ENCODE data around the gene AHI1. TPM values are rescaled to one million over a fixed set of nuclear protein-coding genes. Genes with fewer than 3 reads are reported as not detected.

The AHI1 gene
- total and polyA plus RNA-seq, 2 experiments from 2014 or later: 17.1 to 18.4 TPM

DNA sequence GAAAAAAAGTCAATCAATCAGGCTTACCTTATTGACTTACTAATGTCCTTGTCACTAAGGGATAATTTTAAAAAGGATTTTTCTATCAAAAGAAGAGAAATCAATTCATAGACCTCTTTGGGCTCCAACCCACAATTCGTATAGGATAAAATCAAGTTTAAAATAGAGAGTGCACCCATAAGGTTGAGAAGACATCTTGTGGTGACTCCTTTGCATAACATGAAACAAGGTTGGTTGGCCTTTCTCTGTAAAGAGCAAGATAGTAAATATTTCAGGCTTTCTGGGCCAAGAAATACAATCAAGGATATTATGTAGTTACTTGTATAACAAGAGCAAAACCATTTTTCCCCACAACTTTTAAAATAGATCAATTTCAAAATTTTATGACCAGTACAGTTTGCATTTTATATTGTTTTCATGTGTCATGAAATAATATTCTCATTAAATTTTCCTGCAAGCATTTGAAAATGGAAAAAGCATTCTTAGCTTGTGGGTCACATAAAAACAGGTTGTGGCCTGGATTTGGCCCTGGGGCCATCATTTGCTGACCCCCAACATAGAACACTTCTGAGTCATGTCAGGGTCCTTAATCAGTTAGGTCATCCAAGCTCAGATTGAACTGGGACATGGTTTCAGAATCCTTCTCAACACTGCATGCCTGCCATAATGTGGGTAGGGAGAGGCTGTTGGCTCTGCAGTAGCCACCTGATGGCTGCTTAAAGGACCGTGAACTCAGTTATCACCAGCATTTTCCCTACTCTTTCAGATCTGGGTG lies 239.7 kb downstream of the AHI1 start:
- H3K4me1 ChIP-seq (ENCODE audit: low read depth): no peaks in the 10 kb centered on the region
- no peak overlapping the region for H3K4me3 ChIP-seq
- no peaks in the 10 kb centered on the region for H3K36me3 ChIP-seq
- H3K9me3 ChIP-seq (ENCODE audit: low read depth): no peaks in the 10 kb centered on the region
- no peaks in the 10 kb centered on the region for H3K27me3 ChIP-seq
- TF ChIP-seq, protein P1, sequence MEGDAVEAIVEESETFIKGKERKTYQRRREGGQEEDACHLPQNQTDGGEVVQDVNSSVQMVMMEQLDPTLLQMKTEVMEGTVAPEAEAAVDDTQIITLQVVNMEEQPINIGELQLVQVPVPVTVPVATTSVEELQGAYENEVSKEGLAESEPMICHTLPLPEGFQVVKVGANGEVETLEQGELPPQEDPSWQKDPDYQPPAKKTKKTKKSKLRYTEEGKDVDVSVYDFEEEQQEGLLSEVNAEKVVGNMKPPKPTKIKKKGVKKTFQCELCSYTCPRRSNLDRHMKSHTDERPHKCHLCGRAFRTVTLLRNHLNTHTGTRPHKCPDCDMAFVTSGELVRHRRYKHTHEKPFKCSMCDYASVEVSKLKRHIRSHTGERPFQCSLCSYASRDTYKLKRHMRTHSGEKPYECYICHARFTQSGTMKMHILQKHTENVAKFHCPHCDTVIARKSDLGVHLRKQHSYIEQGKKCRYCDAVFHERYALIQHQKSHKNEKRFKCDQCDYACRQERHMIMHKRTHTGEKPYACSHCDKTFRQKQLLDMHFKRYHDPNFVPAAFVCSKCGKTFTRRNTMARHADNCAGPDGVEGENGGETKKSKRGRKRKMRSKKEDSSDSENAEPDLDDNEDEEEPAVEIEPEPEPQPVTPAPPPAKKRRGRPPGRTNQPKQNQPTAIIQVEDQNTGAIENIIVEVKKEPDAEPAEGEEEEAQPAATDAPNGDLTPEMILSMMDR (IDR thresholded peaks at IDR 0.05; ENCODE audit: low read depth, low read length): no peak
- DNase-seq (ENCODE audit: low read depth in 1 of 2, low spot score in 1 of 2): no peak
- H3K27ac ChIP-seq: no peak overlapping the region

GRCh38 chr6:135256866-135257265 lies 240.7 kb downstream of the AHI1 start:
- TF ChIP-seq, protein P1 (IDR thresholded peaks at IDR 0.05; ENCODE audit: low read depth, low read length): no peak
- DNase-seq (ENCODE audit: low read depth in 1 of 2, low spot score in 1 of 2): no peak
- Histone ChIP-seq H3K4me3 (no peak overlapping the region), H3K27ac (no peak overlapping the region), H3K9me3 (ENCODE audit: low read depth) (no peaks in the 10 kb centered on the region), H3K27me3 (no peaks in the 10 kb centered on the region), H3K36me3 (no peaks in the 10 kb centered on the region), H3K4me1 (ENCODE audit: low read depth) (no peaks in the 10 kb centered on the region)

DNA sequence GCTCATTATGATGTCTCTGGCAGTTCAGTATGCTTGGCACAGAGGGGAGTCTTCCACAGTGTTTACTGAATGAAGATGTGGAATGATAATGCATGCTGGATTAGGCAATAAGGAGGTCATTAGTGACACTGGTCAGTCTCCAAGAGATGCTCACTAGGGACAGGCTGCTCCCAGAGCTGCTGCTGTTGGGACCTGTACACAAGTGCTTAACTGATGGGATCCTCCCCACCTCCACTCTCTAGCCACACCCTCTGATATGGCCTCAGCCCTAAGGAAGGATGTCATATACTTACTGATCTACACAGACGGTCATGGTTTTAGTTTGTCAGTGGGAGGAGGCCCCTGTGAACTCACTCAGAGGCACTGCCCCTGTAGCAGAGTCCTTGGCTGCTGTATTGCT lies 243.1 kb downstream of the AHI1 start:
- Histone ChIP-seq H3K4me1 (ENCODE audit: low read depth) (no peaks in the 10 kb centered on the region), H3K4me3 (no peak overlapping the region), H3K27me3 (no peaks in the 10 kb centered on the region), H3K27ac (no peak overlapping the region), H3K9me3 (ENCODE audit: low read depth) (no peaks in the 10 kb centered on the region), H3K36me3 (no peaks in the 10 kb centered on the region)
- DNase-seq (ENCODE audit: low read depth in 1 of 2, low spot score in 1 of 2): no peak
- TF ChIP-seq, protein P1 (IDR thresholded peaks at IDR 0.05; ENCODE audit: low read depth, low read length): no peak

GRCh38 chr6:135251498-135252441 lies 245.8 kb downstream of the AHI1 start:
- Histone ChIP-seq H3K36me3 (no peaks in the 10 kb centered on the region), H3K4me1 (ENCODE audit: low read depth) (no peaks in the 10 kb centered on the region), H3K9me3 (ENCODE audit: low read depth) (no peaks in the 10 kb centered on the region), H3K4me3 (no peak overlapping the region), H3K27ac (no peak overlapping the region), H3K27me3 (no peaks in the 10 kb centered on the region)
- DNase-seq (ENCODE audit: low read depth in 1 of 2, low spot score in 1 of 2): peak in 1 of 2 donors; percentile 31
- TF ChIP-seq, protein P1 (IDR thresholded peaks at IDR 0.05; ENCODE audit: low read depth, low read length): no peak

GRCh38 chr6:135250751-135251497 lies 246.6 kb downstream of the AHI1 start:
- Histone ChIP-seq H3K27me3 (no peaks in the 10 kb centered on the region), H3K27ac (no peak overlapping the region), H3K9me3 (ENCODE audit: low read depth) (no peaks in the 10 kb centered on the region), H3K4me1 (ENCODE audit: low read depth) (no peaks in the 10 kb centered on the region), H3K36me3 (no peaks in the 10 kb centered on the region), H3K4me3 (no peak overlapping the region)
- DNase-seq (ENCODE audit: low read depth in 1 of 2, low spot score in 1 of 2): no peak
- TF ChIP-seq, protein P1 (IDR thresholded peaks at IDR 0.05; ENCODE audit: low read depth, low read length): no peak

Measured in cardiac muscle cell (in vitro differentiated cells and primary cell).